DND-41 (cell line): ENCODE results near the gene ABCA2.
A peak's percentile ranks its signal among the peaks of the same experiment; 100 is the strongest.
"Not testable (repeated sequence)": the region's sequence is repeated elsewhere in the genome, so short reads cannot be mapped to it uniquely, and the experiment has no call there.

ENCODE experiments used
- ATAC-seq: fragments of 200-7000 bp; cut with Tn5 transposase; 3 replicates; pipeline ENCODE4 v1.9.1; 2021; ENCODE audit warnings: low read depth; ENCODE audit not compliant: insufficient read depth
- DNase-seq: peaks from one replicate; pipeline ENCODE4 v3.0.0-alpha.2; 2020
- H2AFZ ChIP-seq: 2 replicates; pipeline ENCODE4 v1.6.0; 2012; ENCODE audit warnings: low read depth, low read length
- H3K27ac ChIP-seq: 2 replicates; pipeline ENCODE4 v1.5.1; 2012; ENCODE audit warnings: low read length, inconsistent platforms
- H3K27me3 ChIP-seq: fragments of 200-600 bp; sonication (generic); 2 replicates; pipeline ENCODE4 v1.6.0; 2012; ENCODE audit warnings: low read length, mild to moderate bottlenecking, inconsistent platforms; ENCODE audit not compliant: insufficient read depth, poor library complexity
- H3K36me3 ChIP-seq: 2 replicates; pipeline ENCODE4 v1.5.1; 2012; ENCODE audit warnings: low read length, inconsistent platforms; ENCODE audit not compliant: insufficient read depth
- H3K4me1 ChIP-seq: 2 replicates; pipeline ENCODE4 v1.5.1; 2012; ENCODE audit warnings: mild to moderate bottlenecking, low read length; ENCODE audit not compliant: insufficient read depth
- H3K4me2 ChIP-seq: 2 replicates; pipeline ENCODE4 v1.6.0; 2012; ENCODE audit warnings: mild to moderate bottlenecking, moderate library complexity, low read length, inconsistent platforms; ENCODE audit not compliant: insufficient read depth
- H3K4me3 ChIP-seq, 2 experiments: fragments of 200-600 bp in 1 of 2; shearing (Covaris generic) in 1 of 2; 2 replicates each; pipeline ENCODE4 v1.5.1; 2012 to 2016; ENCODE audit warnings: inconsistent platforms in 2 of 2, low read length in 2 of 2, mild to moderate bottlenecking in 2 of 2, low read depth in 1 of 2, moderate library complexity in 1 of 2
- H3K79me2 ChIP-seq: 2 replicates; pipeline ENCODE4 v1.6.0; 2012; ENCODE audit warnings: low read length, inconsistent platforms; ENCODE audit not compliant: insufficient read depth
- H3K9ac ChIP-seq: 2 replicates; pipeline ENCODE4 v1.6.0; 2012; ENCODE audit warnings: low read depth, mild to moderate bottlenecking, inconsistent platforms, low read length, moderate library complexity
- H3K9me3 ChIP-seq: 2 replicates; pipeline ENCODE4 v1.5.1; 2012; ENCODE audit warnings: low read length, moderate library complexity, mild to moderate bottlenecking, inconsistent platforms; ENCODE audit not compliant: insufficient read depth, severe bottlenecking
- H4K20me1 ChIP-seq: 2 replicates; pipeline ENCODE4 v1.6.0; 2012; ENCODE audit warnings: low read length; ENCODE audit not compliant: insufficient read depth
- CTCF ChIP-seq: IDR thresholded peaks from 2 replicates; pipeline ENCODE4 v1.5.1; 2012; ENCODE audit warnings: borderline replicate concordance, low read length, moderate library complexity, mild to moderate bottlenecking; ENCODE audit not compliant: poor library complexity, severe bottlenecking; ENCODE audit errors: extremely low read depth
- EZH2 ChIP-seq: IDR thresholded peaks from 3 replicates; pipeline ENCODE4 v1.6.1; 2012; ENCODE audit warnings: borderline replicate concordance, low read depth, mild to moderate bottlenecking, moderate library complexity, low read length, inconsistent platforms; ENCODE audit not compliant: severe bottlenecking

The ABCA2 gene

GRCh38 chr9:137035937-137036336 is 7.9 kb upstream of the ABCA2 start:
- Histone ChIP-seq H3K36me3 (no peaks in the 10 kb centered on the region), H3K4me3 (no peak overlapping the region), H3K27ac (no peak overlapping the region), H3K27me3 (peaks cover 9% of the 10 kb centered on the region), H3K9ac (no peak overlapping the region), H4K20me1 (peaks cover 16% of the 10 kb centered on the region), H3K4me2 (no peak overlapping the region), H3K4me1 (peaks cover 11% of the 10 kb centered on the region), H2AFZ (no peak overlapping the region), H3K79me2 (no peaks in the 10 kb centered on the region), H3K9me3 (no peaks in the 10 kb centered on the region)
- TF ChIP-seq EZH2, result no peak
- DNase-seq (no peak), ATAC-seq (no peak)

DNA sequence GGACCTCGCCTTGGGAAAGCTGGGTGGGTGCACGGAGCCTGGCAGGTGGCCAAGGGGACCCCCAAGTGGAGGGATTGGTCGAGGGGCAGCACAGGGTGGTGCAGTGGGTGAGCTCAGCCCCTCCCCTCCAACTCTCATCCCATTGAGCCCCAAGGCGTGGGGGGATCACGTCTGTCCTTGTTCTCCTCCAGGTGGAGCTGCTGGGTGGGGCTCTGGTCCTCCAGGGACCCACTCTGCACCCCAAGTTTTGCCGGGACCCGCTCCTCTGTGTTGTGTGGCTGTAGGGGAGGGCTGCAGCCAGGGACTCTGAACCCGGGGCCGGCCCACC is 7.4 kb upstream of the ABCA2 start:
- no peak for TF ChIP-seq EZH2
- H3K79me2 ChIP-seq, result no peaks in the 10 kb centered on the region
- H3K4me1 ChIP-seq, result peaks cover 11% of the 10 kb centered on the region
- peaks cover 16% of the 10 kb centered on the region for H4K20me1 ChIP-seq
- H3K27me3 ChIP-seq, result peaks cover 9% of the 10 kb centered on the region
- no peak overlapping the region for H3K9ac ChIP-seq
- no peak overlapping the region for H3K4me2 ChIP-seq
- H3K36me3 ChIP-seq, result no peaks in the 10 kb centered on the region
- H3K4me3 ChIP-seq, result no peak overlapping the region
- H3K27ac ChIP-seq, result no peak overlapping the region
- ATAC-seq, result peak; percentile 21; the same call in 2 of the 3 replicates
- no peak for DNase-seq
- no peaks in the 10 kb centered on the region for H3K9me3 ChIP-seq
- H2AFZ ChIP-seq, result 0 out of 2 replicates have a peak overlapping the region, but pooled peaks have one; percentile 34

- Histone ChIP-seq H3K36me3 (no peaks in the 10 kb centered on the region), H2AFZ (0 out of 2 replicates have a peak overlapping the region, but pooled peaks have one; percentile 34), H4K20me1 (peaks cover 16% of the 10 kb centered on the region), H3K4me2 (peak overlapping the region; percentile 41), H3K4me1 (peaks cover 11% of the 10 kb centered on the region), H3K27ac (no peak overlapping the region), H3K79me2 (no peaks in the 10 kb centered on the region), H3K27me3 (peaks cover 9% of the 10 kb centered on the region), H3K4me3 (no peak overlapping the region), H3K9me3 (no peaks in the 10 kb centered on the region), H3K9ac (no peak overlapping the region)
- ATAC-seq, result peak; percentile 97
- peak; percentile 82 for DNase-seq
- TF ChIP-seq CTCF (peak; percentile 92), EZH2 (peak; percentile 55)
These were observed 6.9 kb upstream of the ABCA2 start for GRCh38 chr9:137034709-137035506.

DNA sequence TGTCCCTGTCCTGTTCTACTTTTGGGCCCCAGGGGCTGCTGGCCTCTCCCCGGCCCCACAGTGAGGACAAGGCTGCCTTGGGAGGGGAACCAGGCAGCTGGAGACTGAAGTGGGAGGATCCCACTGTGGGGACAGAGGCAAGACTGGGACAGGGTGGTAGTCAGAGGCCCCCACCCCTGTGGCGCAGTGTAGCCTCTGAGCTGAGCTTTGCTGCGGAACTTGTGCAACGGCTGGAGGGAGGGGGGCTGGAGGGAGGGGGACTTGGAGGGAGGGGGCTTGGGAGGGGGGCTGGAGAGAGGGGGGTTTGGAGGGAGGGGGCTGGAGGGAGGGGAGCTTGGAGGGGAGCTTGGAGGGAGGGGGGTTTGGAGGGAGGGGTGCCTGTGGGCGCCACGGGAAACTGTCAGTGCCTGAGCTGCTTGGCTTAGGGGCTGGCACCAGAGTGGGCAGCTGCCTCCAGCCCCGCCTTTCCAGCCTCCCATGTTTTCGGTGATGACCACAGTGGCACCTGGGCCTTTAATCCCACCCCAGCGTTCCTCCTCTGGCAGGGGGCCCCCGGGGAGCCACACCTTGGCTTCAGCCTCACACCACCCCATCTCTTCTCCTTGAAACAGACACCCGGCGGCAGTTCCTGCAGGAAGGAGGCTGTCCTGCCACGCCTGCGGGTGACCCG is 6.1 kb upstream of the ABCA2 start:
- ATAC-seq, result no peak
- H3K9ac ChIP-seq, result no peak overlapping the region

DNA sequence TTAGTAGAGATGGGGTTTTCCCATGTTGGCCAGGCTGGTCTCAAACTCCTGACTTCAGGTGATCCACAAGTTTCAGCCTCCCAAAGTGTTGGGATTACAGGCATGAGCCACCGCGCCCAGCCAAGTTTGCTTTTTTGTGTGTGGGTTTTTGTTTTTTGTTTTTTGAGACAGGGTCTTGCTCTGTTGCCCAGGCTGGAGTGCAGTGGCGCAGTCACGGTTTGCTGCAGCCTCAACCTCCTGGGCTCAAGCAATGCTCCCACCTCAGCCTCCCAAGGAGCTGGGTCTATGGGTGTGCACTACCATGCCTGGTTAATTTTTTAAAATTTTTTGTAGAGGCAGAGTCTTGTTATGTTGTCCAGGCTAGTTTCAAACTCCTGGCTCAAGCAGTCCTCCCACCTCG is 5.4 kb upstream of the ABCA2 start:
- not testable (repeated sequence) for H3K27me3 ChIP-seq, H3K4me2 ChIP-seq, H3K9me3 ChIP-seq, H3K4me3 ChIP-seq, DNase-seq, ATAC-seq, H3K27ac ChIP-seq, H3K9ac ChIP-seq, H2AFZ ChIP-seq, H3K36me3 ChIP-seq, H3K79me2 ChIP-seq
- Histone ChIP-seq H3K4me1 (peaks cover 22% of the 10 kb centered on the region), H4K20me1 (peaks cover 20% of the 10 kb centered on the region)

More for the DNA sequence above, 6.1 kb upstream of the ABCA2 start:
- peaks cover 15% of the 10 kb centered on the region for H3K4me1 ChIP-seq
- H3K9me3 ChIP-seq, result no peaks in the 10 kb centered on the region
- H2AFZ ChIP-seq, result no peak overlapping the region
- peaks cover 9% of the 10 kb centered on the region for H3K27me3 ChIP-seq
- H3K4me3 ChIP-seq, result no peak overlapping the region
- peaks cover 22% of the 10 kb centered on the region for H4K20me1 ChIP-seq
- no peak overlapping the region for H3K27ac ChIP-seq
- H3K79me2 ChIP-seq, result no peaks in the 10 kb centered on the region
- no peak for TF ChIP-seq CTCF
- no peak for TF ChIP-seq EZH2
- no peaks in the 10 kb centered on the region for H3K36me3 ChIP-seq
- H3K4me2 ChIP-seq, result no peak overlapping the region
- DNase-seq, result no peak
